DOHH2 (cell line): ENCODE data around the gene LSM14A.
"Not testable (repeated sequence)": the region's sequence is repeated elsewhere in the genome, so short reads cannot be mapped to it uniquely, and the experiment has no call there.

Experiments used
- H3F3A ChIP-seq: fragments of 200-600 bp; sonication (generic), shearing (Covaris generic); 2 replicates; pipeline ENCODE4 v1.6.0; 2016; ENCODE audit warnings: antibody characterized with exemption, mild to moderate bottlenecking; ENCODE audit not compliant: control insufficient read depth, insufficient read depth
- H3K27ac ChIP-seq: fragments of 200-600 bp; sonication (generic); 2 replicates; pipeline ENCODE4 v1.5.1; 2014; ENCODE audit warnings: low read depth, mild to moderate bottlenecking, low read length, moderate library complexity
- H3K27me3 ChIP-seq: fragments of 200-600 bp; sonication (generic); 2 replicates; pipeline ENCODE4 v1.6.1; 2014; ENCODE audit warnings: mild to moderate bottlenecking, low read length, mixed read lengths; ENCODE audit not compliant: control insufficient read depth
- H3K36me3 ChIP-seq: fragments of 200-600 bp; sonication (generic); 2 replicates; pipeline ENCODE4 v1.6.1; 2014; ENCODE audit warnings: mild to moderate bottlenecking, low read length, moderate library complexity, mixed read lengths; ENCODE audit not compliant: control insufficient read depth
- H3K4me1 ChIP-seq: fragments of 200-600 bp; sonication (generic); 2 replicates; pipeline ENCODE4 v1.6.1; 2014; ENCODE audit warnings: mild to moderate bottlenecking, low read length, mixed read lengths; ENCODE audit not compliant: control insufficient read depth
- H3K4me2 ChIP-seq: fragments of 200-600 bp; sonication (generic); 2 replicates; pipeline ENCODE4 v1.6.0; 2014; ENCODE audit warnings: mild to moderate bottlenecking, low read length, moderate library complexity
- H3K4me3 ChIP-seq: fragments of 200-600 bp; sonication (generic); 2 replicates; pipeline ENCODE4 v1.5.1; 2014; ENCODE audit warnings: mild to moderate bottlenecking, low read length, mixed read lengths
- H3K79me2 ChIP-seq: fragments of 200-600 bp; sonication (generic); 2 replicates; pipeline ENCODE4 v1.6.1; 2014; ENCODE audit warnings: mild to moderate bottlenecking, low read length, mixed read lengths; ENCODE audit not compliant: control insufficient read depth
- H3K9me2 ChIP-seq: fragments of 200-600 bp; sonication (generic); replicated peaks from 2 replicates; pipeline ENCODE4 v1.6.1; 2014; ENCODE audit warnings: mild to moderate bottlenecking, low read length, mixed read lengths; ENCODE audit not compliant: control insufficient read depth
- H3K9me3 ChIP-seq: fragments of 200-600 bp; sonication (generic); 2 replicates; pipeline ENCODE4 v1.6.1; 2014; ENCODE audit warnings: antibody characterized with exemption, low read length, mixed read lengths; ENCODE audit not compliant: control insufficient read depth, insufficient read depth
- H4K20me1 ChIP-seq: fragments of 200-600 bp; sonication (generic); 2 replicates; pipeline ENCODE4 v1.6.0; 2014; ENCODE audit warnings: low read depth, mild to moderate bottlenecking, antibody characterized with exemption, low read length, moderate library complexity; ENCODE audit not compliant: control insufficient read depth, insufficient read depth
- CTCF ChIP-seq: fragments of 200-600 bp; sonication (generic); IDR thresholded peaks from one replicate; pipeline ENCODE4 v1.5.1; 2014; ENCODE audit warnings: antibody characterized with exemption, mild to moderate bottlenecking, low read depth, low read length; ENCODE audit not compliant: poor library complexity, severe bottlenecking
- EZH2phosphoT487 ChIP-seq: fragments of 200-600 bp; sonication (generic); IDR thresholded peaks from 2 replicates; pipeline ENCODE4 v1.6.1; 2017; ENCODE audit warnings: borderline replicate concordance, mild to moderate bottlenecking, antibody characterized with exemption, low read length, moderate library complexity, mixed read lengths

LSM14A gene

GRCh38 chr19:34237939-34238338 lies 65.6 kb downstream of the LSM14A start:
- Histone ChIP-seq H3K9me2 (no peaks in the 10 kb centered on the region), H3F3A (no peaks in the 10 kb centered on the region; the same call in 1 of the 2 replicates), H3K4me1 (peaks cover 8% of the 10 kb centered on the region), H3K27me3 (no peaks in the 10 kb centered on the region), H3K4me3 (no peak overlapping the region), H4K20me1 (no peaks in the 10 kb centered on the region), H3K79me2 (no peaks in the 10 kb centered on the region), H3K4me2 (no peak overlapping the region), H3K27ac (no peak overlapping the region), H3K36me3 (no peaks in the 10 kb centered on the region), H3K9me3 (no peaks in the 10 kb centered on the region)
- TF ChIP-seq CTCF (no peak), EZH2phosphoT487 (no peak)

DNA sequence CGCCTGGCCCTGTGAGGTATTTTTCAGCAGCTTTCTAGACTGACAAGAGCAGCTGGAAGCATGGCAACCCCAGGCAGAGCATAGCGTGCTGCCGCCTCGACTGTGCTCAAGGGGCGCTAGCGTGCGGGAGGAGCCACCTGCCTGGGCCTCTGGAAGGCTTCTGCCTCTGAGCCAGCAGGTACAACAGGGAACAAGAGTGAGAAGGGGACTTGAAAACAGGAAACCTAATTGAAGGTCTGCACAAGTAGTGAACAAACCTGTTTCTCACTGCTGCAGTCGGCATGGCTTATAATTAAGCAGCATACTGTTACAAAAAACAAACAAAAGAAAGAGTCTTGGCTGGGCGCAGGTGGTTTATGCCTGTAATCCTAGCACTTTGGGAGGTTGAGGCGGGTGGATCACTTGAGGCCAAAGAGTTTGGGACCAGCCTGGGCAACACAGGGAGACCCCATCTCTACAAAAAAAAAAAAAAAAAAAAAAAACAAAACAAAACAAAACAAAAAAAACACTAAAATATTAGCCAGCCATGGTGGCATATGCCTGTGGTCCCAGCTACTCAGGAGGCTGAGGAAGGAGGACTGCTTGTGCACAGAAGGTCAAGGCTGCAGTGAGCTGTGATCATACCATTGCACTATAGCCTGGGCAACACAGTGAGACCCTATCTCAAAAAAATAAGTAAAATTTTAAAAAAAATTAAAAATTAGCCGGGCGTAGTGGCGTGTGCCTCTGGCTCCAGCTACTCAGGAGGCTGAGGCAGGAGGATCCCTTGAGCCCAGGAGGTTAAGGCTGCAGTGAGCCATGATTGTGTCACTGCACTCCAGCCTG lies 69.4 kb downstream of the LSM14A start:
- Histone ChIP-seq H3K4me2 (no peak overlapping the region), H4K20me1 (no peaks in the 10 kb centered on the region), H3K4me3 (no peak overlapping the region), H3K79me2 (no peaks in the 10 kb centered on the region), H3K27ac (no peak overlapping the region), H3K36me3 (no peaks in the 10 kb centered on the region), H3K27me3 (no peaks in the 10 kb centered on the region), H3K4me1 (peaks cover 8% of the 10 kb centered on the region), H3K9me3 (no peaks in the 10 kb centered on the region), H3F3A (no peaks in the 10 kb centered on the region; the same call in 1 of the 2 replicates), H3K9me2 (no peaks in the 10 kb centered on the region)
- TF ChIP-seq EZH2phosphoT487 (no peak), CTCF (peak; percentile 82)

- H3F3A ChIP-seq, H3K27ac ChIP-seq, H3K36me3 ChIP-seq, H3K4me3 ChIP-seq, H3K27me3 ChIP-seq, H3K9me2 ChIP-seq, H3K9me3 ChIP-seq, H4K20me1 ChIP-seq, H3K79me2 ChIP-seq, H3K4me2 ChIP-seq, H3K4me1 ChIP-seq: not testable (repeated sequence)
These were observed 71.0 kb downstream of the LSM14A start for GRCh38 chr19:34243138-34243875.
